ENCODE measurements around the gene BAIAP2. TPM values are rescaled to one million over a fixed set of nuclear protein-coding genes. Genes with fewer than 3 reads are reported as not detected.

The BAIAP2 gene
- total and polyA plus RNA-seq, 2 donors (not counting 3 experiments of a cell fraction or from before 2014, with no cell fraction given) = 12.3 to 18.6 TPM

DNA sequence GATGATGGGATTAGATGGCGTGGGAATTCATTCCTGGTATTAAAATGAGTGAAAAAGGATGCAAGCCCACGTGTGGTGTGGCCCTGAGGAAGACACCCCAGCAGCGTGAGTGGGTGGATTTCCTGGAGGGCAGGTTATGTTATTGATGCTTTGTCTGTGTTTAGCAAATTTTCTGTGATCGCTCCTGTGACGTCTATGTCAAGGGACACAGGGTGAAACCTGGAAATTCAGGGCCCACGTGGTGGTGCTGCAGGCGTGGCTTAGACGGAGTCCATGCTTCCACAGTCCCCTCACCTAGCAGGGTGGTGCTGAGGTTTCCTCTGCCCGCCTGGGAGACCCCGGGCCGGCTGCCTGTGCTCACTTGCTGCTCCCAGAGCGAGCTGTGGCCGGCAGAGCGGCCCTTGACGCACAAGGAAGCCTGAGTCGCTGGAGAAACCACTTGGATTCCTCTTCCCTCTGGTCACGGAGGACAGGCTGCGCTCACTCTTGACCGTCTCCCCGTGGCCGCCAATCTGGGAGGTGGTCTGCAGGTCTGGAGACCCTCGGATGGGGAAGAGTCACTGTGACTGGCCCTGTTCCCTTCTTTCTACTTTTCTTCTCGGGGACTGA, 23.4 kb downstream of the BAIAP2 start:
- H3K27ac ChIP-seq (ENCODE audit: insufficient read depth, low read depth, low read length) = no peak overlapping the region
- no peaks in the 10 kb centered on the region for H3K4me1 ChIP-seq (ENCODE audit: control insufficient read depth, extremely low read depth, insufficient read depth, low read length)
- H3K4me3 ChIP-seq (replicated peaks in 1 of 3; ENCODE audit: insufficient read depth in 1 of 3, low read depth in 1 of 3, low read length in 3 of 3) = no peak overlapping the region
- no peaks in the 10 kb centered on the region for H3K27me3 ChIP-seq (ENCODE audit: control insufficient read depth in 2 of 2, insufficient read depth in 2 of 2, low read length in 2 of 2)
- no peak for TF ChIP-seq POLR2A (IDR thresholded peaks at IDR 0.05; ENCODE audit: low read depth, low read length)
- TF ChIP-seq, protein P1, sequence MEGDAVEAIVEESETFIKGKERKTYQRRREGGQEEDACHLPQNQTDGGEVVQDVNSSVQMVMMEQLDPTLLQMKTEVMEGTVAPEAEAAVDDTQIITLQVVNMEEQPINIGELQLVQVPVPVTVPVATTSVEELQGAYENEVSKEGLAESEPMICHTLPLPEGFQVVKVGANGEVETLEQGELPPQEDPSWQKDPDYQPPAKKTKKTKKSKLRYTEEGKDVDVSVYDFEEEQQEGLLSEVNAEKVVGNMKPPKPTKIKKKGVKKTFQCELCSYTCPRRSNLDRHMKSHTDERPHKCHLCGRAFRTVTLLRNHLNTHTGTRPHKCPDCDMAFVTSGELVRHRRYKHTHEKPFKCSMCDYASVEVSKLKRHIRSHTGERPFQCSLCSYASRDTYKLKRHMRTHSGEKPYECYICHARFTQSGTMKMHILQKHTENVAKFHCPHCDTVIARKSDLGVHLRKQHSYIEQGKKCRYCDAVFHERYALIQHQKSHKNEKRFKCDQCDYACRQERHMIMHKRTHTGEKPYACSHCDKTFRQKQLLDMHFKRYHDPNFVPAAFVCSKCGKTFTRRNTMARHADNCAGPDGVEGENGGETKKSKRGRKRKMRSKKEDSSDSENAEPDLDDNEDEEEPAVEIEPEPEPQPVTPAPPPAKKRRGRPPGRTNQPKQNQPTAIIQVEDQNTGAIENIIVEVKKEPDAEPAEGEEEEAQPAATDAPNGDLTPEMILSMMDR (IDR thresholded peaks at IDR 0.05; ENCODE audit: extremely low read depth in 1 of 2, insufficient read depth in 1 of 2, low read depth in 1 of 2, low read length in 2 of 2) = no peak
- TF ChIP-seq POLR2AphosphoS5 (IDR thresholded peaks at IDR 0.05; ENCODE audit: insufficient read depth, low read depth, low read length) = no peak
- TF ChIP-seq FOS (IDR thresholded peaks at IDR 0.05; ENCODE audit: borderline replicate concordance, insufficient read depth, low read length) = no peak
- no peak for TF ChIP-seq MYC (IDR thresholded peaks at IDR 0.05; ENCODE audit: low read depth, low read length)
- H3K9me3 ChIP-seq (replicated peaks; ENCODE audit: control insufficient read depth, insufficient read depth, low read length) = no peaks in the 10 kb centered on the region
- no peak overlapping the region for H3K4me2 ChIP-seq (ENCODE audit: insufficient read depth, low read length)
- no peak for DNase-seq (ENCODE audit: low read depth, low spot score)
- no peaks in the 10 kb centered on the region for H3K79me2 ChIP-seq (ENCODE audit: control insufficient read depth, insufficient read depth, low read length)
- H4K20me1 ChIP-seq (replicated peaks; ENCODE audit: control insufficient read depth, extremely low read depth, insufficient read depth, low read length) = no peaks in the 10 kb centered on the region
- FAIRE-seq = no peak
- ChIA-PET POLR2A (interaction anchor here (0.7 kb wide), 1 partner anchor 18 kb away, joined by 3 read pairs; no protein-coding TSS in a partner anchor), CTCF (interaction anchor here (1.3 to 1.5 kb wide), 3 partner anchors 14 to 35 kb away, joined by 3 to 8 read pairs (median 3); no protein-coding TSS in a partner anchor)
- H3K9ac ChIP-seq (replicated peaks; ENCODE audit: extremely low read depth, insufficient read depth, low read length) = no peak overlapping the region
- H2AFZ ChIP-seq (ENCODE audit: low read depth, low read length) = no peak overlapping the region
- no TSS peak for BruUV-seq (replicated peaks)
- H3K36me3 ChIP-seq (ENCODE audit: control insufficient read depth in 2 of 2, extremely low read depth in 1 of 2, insufficient read depth in 2 of 2, low read length in 2 of 2) = peaks cover 0 to 2% of the 10 kb centered on the region in 2 experiments
- no peaks in the 10 kb centered on the region for H3K9me1 ChIP-seq (replicated peaks; ENCODE audit: control insufficient read depth, extremely low read depth, insufficient read depth, low read length)
- dilution Hi-C loops (cut with MboI; ENCODE audit: extremely low pct_ligation_motif_present, low sequenced_read_pairs) (no loop called here), intact Hi-C loops (cut with micrococcal nuclease) (no loop called here)

DNA sequence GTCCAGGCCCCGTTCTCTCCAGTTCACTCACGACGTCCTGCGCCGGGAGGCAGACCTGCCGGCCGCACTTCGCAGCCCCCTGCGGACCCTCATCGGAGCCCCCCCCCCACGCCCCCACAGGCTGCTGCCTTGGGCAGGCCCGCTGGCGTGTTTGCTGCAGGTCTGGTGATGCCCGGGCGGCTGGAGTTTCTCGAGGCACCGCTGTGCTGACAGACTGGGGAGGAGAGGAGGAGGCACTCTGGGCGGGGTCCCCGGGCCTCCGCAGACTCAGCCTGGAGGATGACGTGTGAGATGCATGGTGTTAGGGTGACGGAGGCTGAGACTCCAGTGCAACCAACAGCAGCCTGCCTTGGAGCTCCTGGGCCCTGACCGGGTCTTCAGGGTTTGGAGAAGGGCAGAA, 24.1 kb downstream of the BAIAP2 start:
- Histone ChIP-seq H3K27ac (ENCODE audit: insufficient read depth, low read depth, low read length) (no peak overlapping the region), H3K36me3 (ENCODE audit: control insufficient read depth in 2 of 2, extremely low read depth in 1 of 2, insufficient read depth in 2 of 2, low read length in 2 of 2) (peaks cover 0 to 2% of the 10 kb centered on the region in 2 experiments), H3K4me3 (replicated peaks in 1 of 3; ENCODE audit: insufficient read depth in 1 of 3, low read depth in 1 of 3, low read length in 3 of 3) (no peak overlapping the region), H4K20me1 (replicated peaks; ENCODE audit: control insufficient read depth, extremely low read depth, insufficient read depth, low read length) (no peaks in the 10 kb centered on the region), H3K79me2 (ENCODE audit: control insufficient read depth, insufficient read depth, low read length) (no peaks in the 10 kb centered on the region), H3K4me1 (ENCODE audit: control insufficient read depth, extremely low read depth, insufficient read depth, low read length) (no peaks in the 10 kb centered on the region), H3K27me3 (ENCODE audit: control insufficient read depth in 2 of 2, insufficient read depth in 2 of 2, low read length in 2 of 2) (no peaks in the 10 kb centered on the region), H3K9me1 (replicated peaks; ENCODE audit: control insufficient read depth, extremely low read depth, insufficient read depth, low read length) (no peaks in the 10 kb centered on the region), H3K4me2 (ENCODE audit: insufficient read depth, low read length) (no peak overlapping the region), H3K9ac (replicated peaks; ENCODE audit: extremely low read depth, insufficient read depth, low read length) (no peak overlapping the region), H2AFZ (ENCODE audit: low read depth, low read length) (no peak overlapping the region), H3K9me3 (replicated peaks; ENCODE audit: control insufficient read depth, insufficient read depth, low read length) (no peaks in the 10 kb centered on the region)
- POLR2A ChIA-PET = no interaction called here
- intact Hi-C loops (cut with micrococcal nuclease) = no loop called here
- DNase-seq (ENCODE audit: low read depth, low spot score) (no peak), FAIRE-seq (no peak)
- CTCF ChIA-PET = interaction anchor here (0.9 kb wide), 1 partner anchor 38 kb away, joined by 3 read pairs; no protein-coding TSS in a partner anchor
- BruUV-seq (replicated peaks) = no TSS peak
- TF ChIP-seq MAX (IDR thresholded peaks at IDR 0.05; ENCODE audit: insufficient read depth, insufficient read length) (no peak), GATA2 (IDR thresholded peaks at IDR 0.05; ENCODE audit: insufficient read depth, insufficient read length, low read depth, low read length) (no peak), FOS (IDR thresholded peaks at IDR 0.05; ENCODE audit: borderline replicate concordance, insufficient read depth, low read length) (no peak), MYC (IDR thresholded peaks at IDR 0.05; ENCODE audit: low read depth, low read length) (no peak), POLR2AphosphoS5 (IDR thresholded peaks at IDR 0.05; ENCODE audit: insufficient read depth, low read depth, low read length) (no peak), JUN (IDR thresholded peaks at IDR 0.05; ENCODE audit: borderline replicate concordance, insufficient read depth, insufficient read length, low read depth) (no peak), POLR2A (IDR thresholded peaks at IDR 0.05; ENCODE audit: low read depth, low read length) (no peak), EZH2 (IDR thresholded peaks at IDR 0.05; ENCODE audit: borderline replicate concordance, low read depth, low read length, severe bottlenecking) (no peak)
- TF ChIP-seq, protein P1 (IDR thresholded peaks at IDR 0.05; ENCODE audit: extremely low read depth in 1 of 2, insufficient read depth in 1 of 2, low read depth in 1 of 2, low read length in 2 of 2) = no peak
- dilution Hi-C loops (cut with MboI; ENCODE audit: extremely low pct_ligation_motif_present, low sequenced_read_pairs) = no loop called here

Data from endothelial cell of umbilical vein (primary cell).